K562 (cell line): ENCODE measurements around the gene TTLL10. TPM values are rescaled to one million over a fixed set of nuclear protein-coding genes. Genes with fewer than 3 reads are reported as not detected.

Experiments
- ATAC-seq: fragments of 200-7000 bp; cut with Tn5 transposase; 3 replicates; pipeline ENCODE4 v1.9.1; 2020; ENCODE audit warnings: moderate library complexity
- BruUV-seq: library from RNA; stranded (reverse); fragments of 400-500 nt; replicated peaks from 2 replicates; lab custom pipeline; 2021; lab: Mats Ljungman, UMichigan
- CTCF ChIA-PET: fragments of 300-600 bp; formaldehyde crosslinking; extraction: SDS; loops from one replicate; lab custom pipeline; 2021; ENCODE audit warnings: low intra/inter-chr PET ratio; lab: Yijun Ruan, JAX
- POLR2A ChIA-PET: fragments of 300-600, 350-650 bp; sonication (Branson Sonifier 250); formaldehyde crosslinking; extraction: SDS; loops from one replicate; lab custom pipeline; 2021; ENCODE audit warnings: antibody characterized with exemption, inconsistent platforms; lab: Yijun Ruan, JAX
- DNase-seq, 4 experiments: peaks; one replicate each; pipeline versions ENCODE4 v3.0.0 to v3.0.0-alpha.2; 2011 to 2018; ENCODE audit warnings: low spot score in 3 of 4, mixed read lengths in 3 of 4; ENCODE audit errors: extremely low read depth in 1 of 4
- FAIRE-seq: peaks from 2 replicates; lab custom pipeline; 2011; peaks lifted over from hg19 to GRCh38; lab: Jason Lieb, UNC
- H2AFZ ChIP-seq: 2 replicates; pipeline ENCODE4 v1.6.0; 2011; ENCODE audit warnings: low read depth, low read length, control low read depth, inconsistent platforms
- H3K27ac ChIP-seq: fragments of 200-600 bp; 3 replicates; pipeline ENCODE4 v1.8.0; 2011; ENCODE audit warnings: low read depth, mild to moderate bottlenecking, control low read depth, inconsistent platforms, low read length, moderate library complexity, mixed read lengths; ENCODE audit errors: extremely low read depth
- H3K27me3 ChIP-seq, 2 experiments: fragments of 300-600 bp in 1 of 2; 2 replicates in 1 of 2; 3 replicates in 1 of 2; pipeline versions ENCODE4 v1.6.0 to v1.8.0; 2011; ENCODE audit warnings: inconsistent platforms in 2 of 2, low read length in 2 of 2, mild to moderate bottlenecking in 1 of 2, mixed read lengths in 1 of 2, moderate library complexity in 1 of 2; ENCODE audit not compliant: control insufficient read depth in 2 of 2, insufficient read depth in 2 of 2
- H3K36me3 ChIP-seq: fragments of 300-600 bp; 3 replicates; pipeline ENCODE4 v1.8.0; 2011; ENCODE audit warnings: mild to moderate bottlenecking, low read length, inconsistent platforms; ENCODE audit not compliant: control insufficient read depth, insufficient read depth
- H3K4me1 ChIP-seq, 2 experiments: fragments of 200-600 bp in 1 of 2; replicated peaks in 1 of 2; 2 replicates in 1 of 2; 3 replicates in 1 of 2; pipeline versions ENCODE4 v1.5.1 to v1.8.0; 2011; ENCODE audit warnings: inconsistent platforms in 2 of 2, low read length in 2 of 2, mild to moderate bottlenecking in 1 of 2, mixed read lengths in 1 of 2, moderate library complexity in 1 of 2; ENCODE audit not compliant: control insufficient read depth in 2 of 2, insufficient read depth in 2 of 2
- H3K4me2 ChIP-seq: 2 replicates; pipeline ENCODE4 v1.6.1; 2011; ENCODE audit warnings: low read length, control low read depth, inconsistent platforms, mixed read lengths; ENCODE audit not compliant: insufficient read depth
- H3K4me3 ChIP-seq: fragments of 200-600 bp; sonication (generic), shearing (Covaris generic); 2 replicates; pipeline ENCODE4 v1.5.1; 2016; ENCODE audit warnings: control low read depth, inconsistent platforms
- H3K79me2 ChIP-seq: fragments of 200-600 bp; 3 replicates; pipeline ENCODE4 v1.8.0; 2011; ENCODE audit warnings: low read length, inconsistent platforms; ENCODE audit not compliant: control insufficient read depth, insufficient read depth
- H3K9ac ChIP-seq, 2 experiments: 2 replicates each; pipeline versions ENCODE4 v1.6.0 to v1.6.1; 2011; ENCODE audit warnings: low read depth in 2 of 2, low read length in 2 of 2, control low read depth in 1 of 2, inconsistent platforms in 1 of 2, mild to moderate bottlenecking in 1 of 2, mixed read lengths in 1 of 2; ENCODE audit not compliant: insufficient read depth in 1 of 2
- H3K9me1 ChIP-seq: one replicate; pipeline ENCODE4 v1.6.0; 2011; ENCODE audit warnings: inconsistent platforms, mild to moderate bottlenecking, low read length, moderate library complexity; ENCODE audit not compliant: control insufficient read depth, insufficient read depth
- H3K9me3 ChIP-seq: replicated peaks from 2 replicates; pipeline ENCODE4 v1.5.1; 2011; ENCODE audit warnings: low read depth, low read length, inconsistent platforms; ENCODE audit not compliant: control insufficient read depth, insufficient read depth
- H4K20me1 ChIP-seq: replicated peaks from 2 replicates; pipeline ENCODE4 v1.6.1; 2011; ENCODE audit warnings: low read length, inconsistent platforms, mixed read lengths; ENCODE audit not compliant: control insufficient read depth, insufficient read depth
- DIDO1 ChIP-seq: fragments of 450-650 bp; IDR thresholded peaks from 2 replicates; pipeline ENCODE4 v1.6.1; 2016; ENCODE audit warnings: low read depth, missing biosample characterization, missing genetic modification characterization
- EZH2 ChIP-seq: IDR thresholded peaks from 2 replicates; pipeline ENCODE4 v1.6.1; 2012; ENCODE audit warnings: low read depth, mild to moderate bottlenecking, inconsistent platforms, low read length, borderline replicate concordance
- FIP1L1 ChIP-seq: fragments of 200-400 bp; formaldehyde crosslinking; IDR thresholded peaks from 2 replicates; pipeline ENCODE4 v1.6.1; 2018; ENCODE audit warnings: mild to moderate bottlenecking, low read depth, low read length; ENCODE audit not compliant: poor library complexity, severe bottlenecking
- HDAC1 ChIP-seq, 2 experiments: fragments of 450-650 bp; IDR thresholded peaks; 2 replicates each; pipeline ENCODE4 v1.6.1; 2016 to 2017; ENCODE audit warnings: inconsistent platforms in 1 of 2, mild to moderate bottlenecking in 1 of 2, moderate library complexity in 1 of 2
- MED1 ChIP-seq: sonication (generic); formaldehyde crosslinking; IDR thresholded peaks from 2 replicates; pipeline ENCODE4 v1.8.1; 2023; ENCODE audit warnings: missing genetic modification reagents, borderline replicate concordance
- NFXL1 ChIP-seq: fragments of 450-650 bp; formaldehyde crosslinking; IDR thresholded peaks from 2 replicates; pipeline ENCODE4 v1.4.0; 2021; ENCODE audit warnings: mild to moderate bottlenecking
- PCBP1 ChIP-seq: fragments of 200-400 bp; formaldehyde crosslinking; IDR thresholded peaks from 2 replicates; pipeline ENCODE4 v1.6.1; 2018; ENCODE audit warnings: mild to moderate bottlenecking, low read depth, low read length; ENCODE audit not compliant: poor library complexity, severe bottlenecking
- SREBF1 ChIP-seq: fragments of 150-350 bp; IDR thresholded peaks from 2 replicates; pipeline ENCODE4 v1.6.1; 2014; ENCODE audit warnings: antibody characterized with exemption, low read depth, low read length, borderline replicate concordance
- WGBS: fragments of 100-300 bp; shearing (Covaris generic); methylation state at CpG from one replicate; pipeline ENCODE4 v1.1.6; 2016; ENCODE audit warnings: low coverage, mixed read lengths; ENCODE audit not compliant: insufficient coverage; ENCODE audit errors: missing lambda C conversion rate; 5-methylcytosine and 5-hydroxymethylcytosine counted together
- in situ Hi-C: fragments of 300-500 bp; cut with MboI; formaldehyde crosslinking; loops from 4 replicates; pipeline ENCODE4 v1.15.0; 2018; ENCODE audit warnings: inconsistent platforms, mixed read lengths
- intact Hi-C: fragments of 100-400 bp; cut with micrococcal nuclease; formaldehyde crosslinking; loops from 2 replicates; pipeline ENCODE4 v1.14.2; 2022
- polyA plus RNA-seq, 8 experiments: library from polyadenylated mRNA; depleted of rRNA in 4 of 8; stranded (reverse) in 5 of 8; unstranded in 3 of 8; fragments of >200 nt; fragmentation: Nextera tagmentation in 2 of 8; fragmentation: Illumina TruSeq in 1 of 8; extraction: Ambion mirVana in 2 of 8; extraction: Trizol in 1 of 8; gene quantifications; 2 replicates each; pipeline versions ENCODE4 v1.2.1 to v1.2.3, GENCODE V29; 2011 to 2014; ENCODE audit warnings: inconsistent platforms in 1 of 8, missing spikeins in 1 of 8
- total RNA-seq, 7 experiments: library from RNA; depleted of rRNA in 6 of 7; stranded (reverse); fragments of >200 nt in 6 of 7; fragmentation: Illumina TruSeq in 2 of 7; extraction: Trizol in 2 of 7; gene quantifications; 2 replicates each; pipeline versions ENCODE4 v1.2.1 to v1.2.3, GENCODE V29; 2011 to 2021; ENCODE audit warnings: low replicate concordance in 1 of 7
- TF ChIP-seq, protein P1 (sequence below): fragments of 450-650 bp; IDR thresholded peaks from 2 replicates; pipeline ENCODE4 v1.6.1; 2016; ENCODE audit warnings: missing biosample characterization, missing genetic modification characterization

Gene TTLL10
- total and polyA plus RNA-seq, 9 of the 15 experiments (the other 6 are each of a cell fraction or from before 2014, with no cell fraction given), result not detected

DNA sequence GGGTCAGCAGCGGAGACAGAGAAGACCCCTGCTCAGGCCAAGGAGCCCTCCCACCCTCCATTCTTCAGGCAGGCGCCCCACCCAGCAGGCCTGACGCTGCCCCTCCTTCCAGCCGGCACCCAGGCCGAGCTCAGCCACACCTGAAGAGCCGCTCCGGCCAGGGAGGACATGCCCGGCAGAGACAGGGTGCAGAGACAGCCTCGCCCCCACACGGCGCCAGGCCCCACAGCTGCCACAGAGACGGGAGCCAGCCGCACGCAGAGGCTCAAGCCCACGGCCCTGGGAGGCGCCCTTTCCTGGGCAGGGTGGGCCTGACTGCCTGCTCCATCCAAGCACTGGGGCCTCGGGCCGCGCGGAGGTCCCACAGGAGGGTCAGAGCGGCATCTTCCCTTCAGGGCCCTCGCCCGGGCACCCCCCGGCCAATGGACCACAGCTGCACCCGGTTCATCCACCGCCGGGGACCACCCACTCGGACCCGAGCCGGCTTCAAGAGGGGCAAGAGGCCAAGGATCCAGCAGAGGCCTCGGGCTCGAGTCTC, 5.2 kb downstream of the TTLL10 start:
- H3K4me2 ChIP-seq, result no peak overlapping the region
- ChIA-PET POLR2A (interaction anchor here (1.0 kb wide), 3 partner anchors 9 to 28 kb away, joined by 3 to 4 read pairs (median 4); no protein-coding TSS in a partner anchor), CTCF (no interaction called here)
- FAIRE-seq, result no peak
- peaks cover 34 to 62% of the 10 kb centered on the region in 2 experiments for H3K27me3 ChIP-seq
- ATAC-seq, result no peak
- WGBS, result 24% methylated on average over 32 of the region's 32 CpGs
- peaks cover 0 to 74% of the 10 kb centered on the region in 2 experiments; a peak in 2 of 5 replicates for H3K4me1 ChIP-seq
- 0 out of 2 replicates have a peak, but pooled peaks cover 1% of the 10 kb centered on the region for H3K9me3 ChIP-seq
- DNase-seq, result peak in 1 of 4 experiments; percentile 5
- no peaks in the 10 kb centered on the region for H3K9me1 ChIP-seq
- in situ Hi-C loops (no loop called here), intact Hi-C loops (no loop called here)
- no peak overlapping the region for H3K4me3 ChIP-seq
- H3K9ac ChIP-seq, result no peak overlapping the region
- H2AFZ ChIP-seq, result no peak overlapping the region
- H4K20me1 ChIP-seq, result no peaks in the 10 kb centered on the region; the same call in 1 of the 2 replicates
- no TSS peak for BruUV-seq
- no peaks in the 10 kb centered on the region for H3K79me2 ChIP-seq
- H3K36me3 ChIP-seq, result no peaks in the 10 kb centered on the region
- no peak overlapping the region for H3K27ac ChIP-seq
- TF ChIP-seq NFXL1, result no peak
- TF ChIP-seq SREBF1, result no peak
- peak; percentile 23 for TF ChIP-seq PCBP1
- no peak for TF ChIP-seq DIDO1
- no peak for TF ChIP-seq MED1
- TF ChIP-seq, protein P1, sequence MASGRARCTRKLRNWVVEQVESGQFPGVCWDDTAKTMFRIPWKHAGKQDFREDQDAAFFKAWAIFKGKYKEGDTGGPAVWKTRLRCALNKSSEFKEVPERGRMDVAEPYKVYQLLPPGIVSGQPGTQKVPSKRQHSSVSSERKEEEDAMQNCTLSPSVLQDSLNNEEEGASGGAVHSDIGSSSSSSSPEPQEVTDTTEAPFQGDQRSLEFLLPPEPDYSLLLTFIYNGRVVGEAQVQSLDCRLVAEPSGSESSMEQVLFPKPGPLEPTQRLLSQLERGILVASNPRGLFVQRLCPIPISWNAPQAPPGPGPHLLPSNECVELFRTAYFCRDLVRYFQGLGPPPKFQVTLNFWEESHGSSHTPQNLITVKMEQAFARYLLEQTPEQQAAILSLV (tag), result no peak
- peak; percentile 29 for TF ChIP-seq FIP1L1
- no peak for TF ChIP-seq HDAC1 (IDR thresholded peaks at IDR 0.05)
- no peak for TF ChIP-seq EZH2
- TF ChIP-seq, all 486 proteins: peak for 2
